OCI-LY7 (cell line): ENCODE measurements around the gene FNDC10. TPM values are rescaled to one million over a fixed set of nuclear protein-coding genes. Genes with fewer than 3 reads are reported as not detected.

ENCODE experiments used
- BruUV-seq: library from RNA; stranded (reverse); fragments of 400-500 nt; replicated peaks from 2 replicates; lab custom pipeline; 2021; lab: Mats Ljungman, UMichigan
- CTCF ChIA-PET: fragments of 300-600 bp; sonication (Branson Sonifier 250); formaldehyde crosslinking; loops from one replicate; lab custom pipeline; 2022; ENCODE audit warnings: antibody characterized with exemption; ENCODE audit not compliant: unreplicated experiment; lab: Charles Lee
- POLR2A ChIA-PET: fragments of 300-600 bp; sonication (Branson Sonifier 250); formaldehyde crosslinking; loops from one replicate; lab custom pipeline; 2022; ENCODE audit warnings: antibody characterized with exemption; lab: Charles Lee
- DNase-seq: peaks from one replicate; pipeline ENCODE4 v3.0.0-alpha.2; 2015; ENCODE audit warnings: low spot score
- H2AFZ ChIP-seq: fragments of 200-600 bp; sonication (generic), shearing (Covaris generic); 2 replicates; pipeline ENCODE4 v1.6.1; 2014; ENCODE audit warnings: mild to moderate bottlenecking, antibody characterized with exemption, low read length, moderate library complexity
- H3K27ac ChIP-seq: fragments of 200-600 bp; sonication (generic); 2 replicates; pipeline ENCODE4 v1.5.1; 2014; ENCODE audit warnings: mixed run types, low read depth, mild to moderate bottlenecking, moderate library complexity, low read length, inconsistent platforms; ENCODE audit not compliant: poor library complexity, severe bottlenecking
- H3K36me3 ChIP-seq: fragments of 200-600 bp; sonication (generic); 2 replicates; pipeline ENCODE4 v1.6.1; 2014; ENCODE audit warnings: mild to moderate bottlenecking, antibody characterized with exemption, low read length, moderate library complexity, mixed read lengths; ENCODE audit not compliant: insufficient read depth
- H3K4me1 ChIP-seq: fragments of 200-600 bp; sonication (generic); 2 replicates; pipeline ENCODE4 v1.5.1; 2014; ENCODE audit warnings: mild to moderate bottlenecking, low read length; ENCODE audit not compliant: insufficient read depth, poor library complexity, severe bottlenecking
- H3K4me2 ChIP-seq: fragments of 200-600 bp; sonication (generic); 2 replicates; pipeline ENCODE4 v1.6.1; 2014; ENCODE audit warnings: mild to moderate bottlenecking, low read length
- H3K4me3 ChIP-seq: fragments of 200-600 bp; sonication (generic); 2 replicates; pipeline ENCODE4 v1.5.1; 2014; ENCODE audit warnings: mild to moderate bottlenecking, low read depth, low read length; ENCODE audit not compliant: poor library complexity, severe bottlenecking
- H3K79me2 ChIP-seq: fragments of 200-600 bp; sonication (generic); 2 replicates; pipeline ENCODE4 v1.6.1; 2016; ENCODE audit warnings: low read depth, mild to moderate bottlenecking, low read length, moderate library complexity, mixed read lengths; ENCODE audit not compliant: insufficient read depth
- H3K9me2 ChIP-seq: fragments of 200-600 bp; sonication (generic); 2 replicates; pipeline ENCODE4 v1.6.1; 2016; ENCODE audit warnings: mild to moderate bottlenecking, low read length, mixed read lengths; ENCODE audit not compliant: insufficient read depth
- H3K9me3 ChIP-seq: fragments of 200-600 bp; sonication (generic); 2 replicates; pipeline ENCODE4 v1.6.1; 2014; ENCODE audit warnings: mild to moderate bottlenecking, mixed run types, low read length, mixed read lengths
- H4K20me1 ChIP-seq: fragments of 200-600 bp; sonication (generic); 2 replicates; pipeline ENCODE4 v1.6.1; 2014; ENCODE audit warnings: mild to moderate bottlenecking, antibody characterized with exemption, low read length, moderate library complexity, mixed read lengths; ENCODE audit not compliant: insufficient read depth
- CTCF ChIP-seq: fragments of 200-600 bp; sonication (generic); conservative IDR thresholded peaks from 2 replicates; pipeline ENCODE4 v1.5.1; 2014; ENCODE audit warnings: mild to moderate bottlenecking, antibody characterized with exemption, low read length, moderate library complexity, mixed read lengths
- EZH2phosphoT487 ChIP-seq: fragments of 200-600 bp; sonication (generic); IDR thresholded peaks from 2 replicates; pipeline ENCODE4 v1.6.1; 2018; ENCODE audit warnings: low read depth, borderline replicate concordance, mild to moderate bottlenecking, mixed run types, antibody characterized with exemption, low read length, moderate library complexity, mixed read lengths
- intact Hi-C: fragments of 100-400 bp; cut with micrococcal nuclease; formaldehyde crosslinking; loops from one replicate; pipeline ENCODE4 v1.10.0; 2022; ENCODE audit not compliant: unreplicated experiment
- total RNA-seq, 2 experiments: library from RNA; depleted of rRNA in 1 of 2; stranded (reverse); fragments of >200 nt in 1 of 2; shearing (Covaris generic) in 1 of 2; gene quantifications; 2 replicates each; pipeline ENCODE4 v1.2.3, GENCODE V29; 2014 to 2022

FNDC10 gene
- total RNA-seq, 2 experiments from 2014 or later: 1.3 to 2.7 TPM

GRCh38 chr1:1621173-1622009 is 21.5 kb upstream of the FNDC10 start:
- intact Hi-C loops: no loop called here
- Histone ChIP-seq H3K9me3 (no peaks in the 10 kb centered on the region), H3K4me1 (peaks cover 9% of the 10 kb centered on the region), H3K9me2 (no peaks in the 10 kb centered on the region), H3K27ac (no peak overlapping the region), H3K4me3 (no peak overlapping the region), H3K79me2 (no peaks in the 10 kb centered on the region), H3K4me2 (no peak overlapping the region), H4K20me1 (no peaks in the 10 kb centered on the region; the same call in 1 of the 2 replicates), H2AFZ (no peak overlapping the region), H3K36me3 (no peaks in the 10 kb centered on the region)
- ChIA-PET POLR2A (no interaction called here), CTCF (no interaction called here)
- DNase-seq: no peak
- TF ChIP-seq CTCF (no peak), EZH2phosphoT487 (no peak)
- no TSS peak for BruUV-seq

GRCh38 chr1:1620433-1621139 is 20.7 kb upstream of the FNDC10 start:
- intact Hi-C loops: no loop called here
- DNase-seq: no peak
- Histone ChIP-seq H3K79me2 (no peaks in the 10 kb centered on the region), H2AFZ (no peak overlapping the region), H3K4me1 (peaks cover 11% of the 10 kb centered on the region), H3K9me2 (no peaks in the 10 kb centered on the region), H3K27ac (no peak overlapping the region), H3K4me2 (no peak overlapping the region), H4K20me1 (no peaks in the 10 kb centered on the region; the same call in 1 of the 2 replicates), H3K4me3 (no peak overlapping the region), H3K9me3 (no peaks in the 10 kb centered on the region), H3K36me3 (no peaks in the 10 kb centered on the region)
- POLR2A ChIA-PET: no interaction called here
- CTCF ChIA-PET: no interaction called here
- TF ChIP-seq EZH2phosphoT487 (no peak), CTCF (no peak)
- no TSS peak for BruUV-seq
